HepG2 (cell line): ENCODE data around the gene FAM210A. TPM values are rescaled to one million over a fixed set of nuclear protein-coding genes. Genes with fewer than 3 reads are reported as not detected.

Source experiments
- ATAC-seq: fragments of 200-7000 bp; cut with Tn5 transposase; 3 replicates; pipeline ENCODE4 v1.9.1; 2020; ENCODE audit warnings: mild to moderate bottlenecking, moderate library complexity
- BruUV-seq: library from RNA; stranded (reverse); fragments of 400-500 nt; replicated peaks from 2 replicates; lab custom pipeline; 2021; lab: Mats Ljungman, UMichigan
- CTCF ChIA-PET: fragments of 300-600 bp; formaldehyde crosslinking; extraction: SDS; loops from one replicate; lab custom pipeline; 2021; ENCODE audit warnings: low total read pairs, inconsistent platforms, low intra/inter-chr PET ratio; lab: Yijun Ruan, JAX
- POLR2A ChIA-PET: fragments of 350-600 bp; sonication (Branson Sonifier 250); formaldehyde crosslinking; loops from one replicate; lab custom pipeline; 2020; ENCODE audit warnings: antibody characterized with exemption, inconsistent platforms; lab: Yijun Ruan, JAX
- DNase-seq: peaks from one replicate; pipeline ENCODE4 v3.0.0-alpha.2; 2015; ENCODE audit warnings: low spot score
- FAIRE-seq: peaks from 3 replicates; lab custom pipeline; 2011; peaks lifted over from hg19 to GRCh38; lab: Jason Lieb, UNC
- H2AFZ ChIP-seq: one replicate; pipeline ENCODE4 v1.6.1; 2011; ENCODE audit warnings: low read length, inconsistent platforms
- H3K27ac ChIP-seq: fragments of 300-600 bp; 3 replicates; pipeline ENCODE4 v1.8.0; 2011; ENCODE audit warnings: mixed run types, mild to moderate bottlenecking, mixed read lengths, low read length, inconsistent platforms; ENCODE audit not compliant: insufficient read depth; ENCODE audit errors: extremely low read length
- H3K27me3 ChIP-seq, 2 experiments: fragments of 200-600 bp in 1 of 2; 2 replicates in 1 of 2; 3 replicates in 1 of 2; pipeline versions ENCODE4 v1.6.0 to v1.8.0; 2011; ENCODE audit warnings: low read length in 2 of 2, mild to moderate bottlenecking in 2 of 2, moderate library complexity in 2 of 2, inconsistent platforms in 1 of 2; ENCODE audit not compliant: insufficient read depth in 2 of 2, control insufficient read depth in 1 of 2
- H3K36me3 ChIP-seq, 2 experiments: fragments of 200-600 bp in 1 of 2; replicated peaks in 1 of 2; 2 replicates in 1 of 2; 3 replicates in 1 of 2; pipeline versions ENCODE4 v1.5.1 to v1.8.0; 2011; ENCODE audit warnings: low read length in 2 of 2, inconsistent platforms in 1 of 2; ENCODE audit not compliant: insufficient read depth in 2 of 2, control insufficient read depth in 1 of 2
- H3K4me1 ChIP-seq: 2 replicates; pipeline ENCODE4 v1.5.1; 2012; ENCODE audit warnings: low read length, inconsistent platforms; ENCODE audit not compliant: insufficient read depth
- H3K4me2 ChIP-seq: 2 replicates; pipeline ENCODE4 v1.6.0; 2011; ENCODE audit warnings: low read depth, low read length, inconsistent platforms
- H3K4me3 ChIP-seq, 3 experiments: fragments of 200-600 bp in 1 of 3; sonication (generic), shearing (Covaris generic) in 1 of 3; replicated peaks in 1 of 3; 2 replicates each; pipeline ENCODE4 v1.5.1; 2011 to 2016; ENCODE audit warnings: low read length in 3 of 3, inconsistent platforms in 2 of 3, low read depth in 2 of 3, mild to moderate bottlenecking in 2 of 3, control low read depth in 1 of 3, mixed read lengths in 1 of 3; ENCODE audit not compliant: insufficient read depth in 1 of 3
- H3K79me2 ChIP-seq: one replicate; pipeline ENCODE4 v1.6.1; 2011; ENCODE audit warnings: low read length, inconsistent platforms; ENCODE audit not compliant: insufficient read depth
- H3K9ac ChIP-seq: 2 replicates; pipeline ENCODE4 v1.6.0; 2011; ENCODE audit warnings: mild to moderate bottlenecking, low read depth, low read length, inconsistent platforms; ENCODE audit not compliant: insufficient read depth
- H3K9me3 ChIP-seq: 2 replicates; pipeline ENCODE4 v1.5.1; 2012; ENCODE audit warnings: mild to moderate bottlenecking, low read length
- H4K20me1 ChIP-seq: 2 replicates; pipeline ENCODE4 v1.6.0; 2011; ENCODE audit warnings: inconsistent platforms, mild to moderate bottlenecking, low read length, moderate library complexity; ENCODE audit not compliant: insufficient read depth
- AKAP8 ChIP-seq: sonication (generic); formaldehyde crosslinking; IDR thresholded peaks from 2 replicates; pipeline ENCODE4 v1.5.1; 2020; ENCODE audit warnings: mild to moderate bottlenecking, missing genetic modification reagents
- ATRX ChIP-seq: sonication (generic); formaldehyde crosslinking; IDR thresholded peaks from 2 replicates; pipeline ENCODE4 v1.4.0; 2020; ENCODE audit warnings: missing genetic modification reagents, borderline replicate concordance
- DBP ChIP-seq: sonication (generic); formaldehyde crosslinking; IDR thresholded peaks from 2 replicates; pipeline ENCODE4 v1.4.0; 2020; ENCODE audit warnings: missing genetic modification reagents; ENCODE audit errors: not compliant biosample characterization
- E2F2 ChIP-seq: sonication (generic); formaldehyde crosslinking; IDR thresholded peaks from 2 replicates; pipeline ENCODE4 v1.4.0; 2020; ENCODE audit warnings: missing genetic modification reagents, borderline replicate concordance
- HOXA7 ChIP-seq: sonication (generic); formaldehyde crosslinking; IDR thresholded peaks from 2 replicates; pipeline ENCODE4 v1.8.1; 2022; ENCODE audit warnings: mild to moderate bottlenecking, missing genetic modification reagents, moderate library complexity
- KDM4B ChIP-seq: sonication (generic); formaldehyde crosslinking; IDR thresholded peaks from 2 replicates; pipeline ENCODE4 v1.4.0; 2020; ENCODE audit warnings: missing genetic modification reagents
- MATR3 ChIP-seq: sonication (generic); formaldehyde crosslinking; IDR thresholded peaks from 2 replicates; pipeline ENCODE4 v1.4.0; 2020; ENCODE audit warnings: missing genetic modification reagents
- MZF1 ChIP-seq: sonication (generic); formaldehyde crosslinking; IDR thresholded peaks from 2 replicates; pipeline ENCODE4 v1.8.1; 2023; ENCODE audit warnings: mild to moderate bottlenecking, missing genetic modification reagents, borderline replicate concordance
- TIGD3 ChIP-seq: sonication (generic); formaldehyde crosslinking; IDR thresholded peaks from 2 replicates; pipeline ENCODE4 v1.5.1; 2020; ENCODE audit warnings: mild to moderate bottlenecking, missing genetic modification reagents, borderline replicate concordance
- ZNF382 ChIP-seq: sonication (generic); formaldehyde crosslinking; IDR thresholded peaks from 2 replicates; pipeline ENCODE4 v1.5.0; 2020; ENCODE audit warnings: missing genetic modification reagents, mild to moderate bottlenecking, borderline replicate concordance
- WGBS: methylation state at CpG from one replicate; pipeline ENCODE4 v1.1.6; 2017; ENCODE audit warnings: low lambda C conversion rate; 5-methylcytosine and 5-hydroxymethylcytosine counted together
- in situ Hi-C: cut with HindIII; loops from 2 replicates; pipeline ENCODE4 v1.10.0; 2017; ENCODE audit warnings: low pct_unique_long_range_greater_than_20kb; ENCODE audit not compliant: extremely low pct_ligation_motif_present
- intact Hi-C: fragments of 100-400 bp; cut with micrococcal nuclease; formaldehyde crosslinking; loops from one replicate; pipeline ENCODE4 v1.10.0; 2022; ENCODE audit not compliant: unreplicated experiment
- polyA plus RNA-seq, 8 experiments: library from polyadenylated mRNA; depleted of rRNA in 3 of 8; stranded (reverse) in 7 of 8; unstranded in 1 of 8; fragments of >200 nt; fragmentation: Illumina TruSeq in 4 of 8; extraction: Trizol in 4 of 8; gene quantifications; 2 replicates each; pipeline versions ENCODE4 v1.2.1 to v1.2.3, GENCODE V29; 2011 to 2016; ENCODE audit warnings: low read depth in 4 of 8, missing spikeins in 1 of 8, mixed read lengths in 1 of 8; ENCODE audit not compliant: insufficient read depth in 1 of 8
- total RNA-seq, 5 experiments: library from RNA; depleted of rRNA; stranded (reverse); fragments of >200 nt; fragmentation: Illumina TruSeq; extraction: Trizol; gene quantifications; 2 replicates each; pipeline ENCODE4 v1.2.3, GENCODE V29; 2016; ENCODE audit warnings: low read depth in 1 of 5

FAM210A gene
- total and polyA plus RNA-seq, 2 of the 13 experiments (the other 11 are each of a cell fraction or from before 2014, with no cell fraction given) = 33.2 to 37.5 TPM

- no peak for TF ChIP-seq TIGD3 (CRISPR knock-in tag)
- no peak for TF ChIP-seq MATR3
- TF ChIP-seq HOXA7 = no peak
- no peak for TF ChIP-seq ATRX (CRISPR knock-in tag)
These were observed 111.6 kb downstream of the FAM210A start (continued) for GRCh38 chr18:13614641-13615288.

GRCh38 chr18:13613591-13614501 is 112.5 kb downstream of the FAM210A start:
- intact Hi-C loops = no loop called here
- WGBS = 94% methylated on average over 20 of the region's 21 CpGs
- Histone ChIP-seq H3K27me3 (no peaks in the 10 kb centered on the region), H2AFZ (no peak overlapping the region), H3K4me3 (no peak overlapping the region), H4K20me1 (no peaks in the 10 kb centered on the region), H3K79me2 (no peaks in the 10 kb centered on the region), H3K9me3 (no peaks in the 10 kb centered on the region), H3K36me3 (no peaks in the 10 kb centered on the region), H3K27ac (no peak overlapping the region), H3K4me2 (no peak overlapping the region), H3K9ac (no peak overlapping the region), H3K4me1 (peaks cover 4% of the 10 kb centered on the region; the same call in 1 of the 2 replicates)
- POLR2A ChIA-PET = no interaction called here
- ATAC-seq (no peak), FAIRE-seq (no peak), DNase-seq (no peak)
- in situ Hi-C loops = no loop called here
- CTCF ChIA-PET = no interaction called here
- TF ChIP-seq E2F2 (CRISPR knock-in tag) (no peak), AKAP8 (CRISPR knock-in tag) (no peak), DBP (CRISPR knock-in tag) (no peak), ATRX (CRISPR knock-in tag) (no peak), ZNF382 (CRISPR knock-in tag) (no peak), KDM4B (no peak), MZF1 (no peak)
- BruUV-seq = no TSS peak
